ACHN (cell line): ENCODE results near the gene KIRREL2.
"Not testable (repeated sequence)": the region's sequence is repeated elsewhere in the genome, so short reads cannot be mapped to it uniquely, and the experiment has no call there.

Experiments
- DNase-seq: peaks from one replicate; pipeline ENCODE4 v3.0.0-alpha.2; 2015
- in situ Hi-C: cut with HindIII; loops from 2 replicates; pipeline ENCODE4 v1.10.0; 2017; ENCODE audit warnings: low sequenced_read_pairs, low pct_ligation_motif_present, low pct_unique_long_range_greater_than_20kb

Gene KIRREL2

GRCh38 chr19:35856546-35857149, at the start of gene KIRREL2:
Gene KIRREL2, plus strand, starts transcription at chr19:35856911. Its CDS starts 209 bp downstream, at chr19:35857120.
- DNase-seq, result no peak
- in situ Hi-C loops, result no loop called here

GRCh38 chr19:35807633-35808032, 49.1 kb upstream of the KIRREL2 start:
- no peak for DNase-seq
- in situ Hi-C loops, result no loop called here

DNA sequence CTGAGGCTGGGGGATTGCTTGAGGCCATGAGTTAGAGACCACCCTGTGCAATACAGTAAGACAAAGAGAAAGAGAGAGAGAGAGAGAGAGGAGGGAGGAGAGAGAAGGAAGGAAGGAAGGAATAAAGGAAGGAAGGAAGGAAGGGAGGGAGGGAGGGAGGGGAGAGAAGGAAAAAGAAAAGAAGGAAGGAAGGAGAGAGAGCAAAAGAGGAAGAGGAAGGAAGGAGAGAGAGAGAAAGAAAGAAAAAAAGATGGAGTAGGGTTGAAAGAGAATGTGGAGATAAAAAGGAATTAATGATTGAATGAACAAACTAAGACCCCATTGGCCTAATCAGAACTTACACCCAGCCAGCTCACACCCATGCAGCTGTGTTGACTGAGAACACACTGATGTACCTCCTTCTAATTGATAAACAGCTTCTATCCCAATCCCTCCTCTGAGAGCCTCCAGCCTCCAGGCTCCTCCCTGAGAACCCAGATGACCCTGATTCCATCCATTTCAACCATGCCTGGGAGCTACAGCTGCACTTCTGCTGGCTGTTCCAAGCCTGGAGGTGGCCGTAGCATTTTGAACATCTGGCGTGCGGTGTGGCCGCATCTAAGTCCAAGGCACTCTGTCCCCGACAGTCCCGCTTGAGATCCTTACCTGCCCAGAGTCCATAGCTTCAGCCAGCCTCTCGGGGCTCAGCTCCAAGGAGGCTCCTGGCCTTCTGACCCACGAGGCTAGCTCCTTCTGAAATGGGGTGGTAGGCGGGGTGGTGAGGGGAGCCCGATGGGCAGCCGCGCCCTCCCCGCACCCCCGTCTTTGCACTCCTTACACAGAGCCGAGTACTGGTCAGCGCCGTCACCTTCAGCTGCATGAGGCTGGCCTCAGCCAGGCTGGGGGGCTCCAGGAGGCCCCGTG, 45.1 kb upstream of the KIRREL2 start:
- in situ Hi-C loops, result no loop called here
- no peak for DNase-seq

DNA sequence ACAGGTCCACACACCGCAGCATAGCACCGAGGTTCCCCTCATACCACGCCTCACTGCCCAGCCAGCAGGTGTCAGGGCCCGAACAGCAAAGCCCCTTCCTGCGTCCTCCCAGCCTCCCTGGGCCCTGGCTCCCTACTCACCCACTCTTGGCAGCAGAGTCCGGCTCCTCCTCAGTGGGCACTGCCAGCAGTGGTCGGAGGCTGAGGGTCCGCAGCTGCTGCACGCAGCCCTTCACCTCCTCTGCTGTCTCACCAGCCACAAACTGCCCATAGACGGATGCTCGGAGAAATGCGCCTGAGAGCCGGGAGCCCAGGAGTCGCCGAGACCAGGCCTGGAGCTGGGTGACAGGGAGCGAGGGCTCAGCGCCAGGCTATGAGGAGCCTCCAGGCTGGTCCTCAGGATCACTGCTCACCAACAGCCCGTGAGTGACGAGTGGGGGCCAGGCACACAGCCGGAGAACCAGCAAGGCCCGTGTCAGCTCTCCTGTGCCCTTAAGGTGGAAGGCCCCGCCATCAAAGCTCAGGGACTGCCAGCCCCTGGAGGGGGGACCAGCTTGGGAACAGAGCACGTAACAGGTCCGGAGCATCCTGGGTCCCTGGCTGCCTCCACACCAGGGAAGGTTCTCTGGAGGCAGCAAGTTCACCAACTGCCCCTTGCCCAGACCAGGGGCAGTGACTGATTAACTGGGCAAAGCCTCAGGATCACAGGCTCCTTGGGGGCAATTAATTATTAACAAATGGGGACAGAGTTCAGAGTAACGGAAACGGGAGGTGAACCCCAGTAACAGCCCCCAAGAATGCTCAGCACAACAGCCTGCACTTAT, 44.3 kb upstream of the KIRREL2 start, which contains the start of gene PRODH2:
PRODH2 (minus strand) TSS at position 626 of the 823 bp plus-strand sequence; CDS start at position 586, 40 bp downstream.
- in situ Hi-C loops, result no loop called here
- DNase-seq, result peak; percentile 8

DNA sequence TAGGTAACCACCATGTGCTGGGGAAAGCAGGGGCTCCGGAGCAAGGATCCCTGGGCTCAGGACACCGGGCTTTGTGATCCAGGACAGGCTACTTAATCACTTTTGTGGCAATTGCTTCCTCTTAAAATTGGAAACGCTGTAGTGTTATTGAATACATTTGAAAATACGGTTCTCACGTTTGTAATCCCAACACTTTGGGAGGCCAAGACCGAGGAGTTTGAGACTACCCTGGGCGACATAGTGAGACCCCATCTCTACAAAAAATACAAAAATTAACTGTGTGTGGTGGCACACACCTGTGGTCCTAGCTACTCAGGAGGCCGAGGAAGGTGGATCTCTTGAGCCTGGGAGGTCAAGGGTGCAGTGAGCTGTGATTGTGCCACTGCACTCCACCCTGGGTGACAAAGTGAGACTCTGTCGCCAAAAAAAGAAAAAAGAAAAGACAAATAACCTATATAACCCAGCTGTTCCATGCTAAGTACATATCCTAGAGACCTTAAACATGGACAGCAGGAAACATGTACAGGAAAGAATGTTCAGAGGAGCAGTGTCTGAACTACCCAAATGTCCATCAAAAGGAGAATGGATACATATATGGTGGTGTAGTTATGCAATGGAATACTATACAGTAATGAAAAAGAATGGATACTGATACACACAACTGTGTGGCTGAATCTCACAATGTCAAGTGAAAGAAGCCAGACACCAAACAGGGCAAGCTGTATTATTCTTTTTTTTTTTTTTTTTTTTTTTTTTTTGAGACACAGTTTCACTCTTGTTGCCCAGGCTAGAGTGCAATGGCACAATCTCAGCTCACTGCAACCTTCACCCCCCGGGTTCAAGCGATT, 43.4 kb upstream of the KIRREL2 start:
- DNase-seq, result no peak
- in situ Hi-C loops, result no loop called here

DNA sequence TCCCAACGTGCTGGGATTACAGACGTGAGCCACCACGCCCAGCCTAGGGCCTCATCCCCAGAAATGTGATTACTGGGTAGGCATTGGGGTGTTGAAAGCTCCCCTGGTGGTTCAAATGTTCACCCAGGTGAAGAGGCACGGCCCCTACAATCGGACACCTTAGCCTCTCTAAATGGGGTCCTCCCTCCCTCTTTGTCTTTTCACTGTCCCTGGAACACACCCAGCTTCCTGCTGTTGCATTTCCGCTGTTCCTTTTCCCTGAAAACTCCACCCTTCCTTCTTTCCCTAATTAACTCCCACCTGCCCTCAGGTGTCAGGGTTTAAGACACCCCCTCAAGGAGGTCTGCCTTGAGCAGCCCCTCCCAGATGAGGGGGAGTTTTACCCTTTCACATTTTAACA, 40.4 kb upstream of the KIRREL2 start:
- no peak for DNase-seq
- in situ Hi-C loops, result no loop called here

DNA sequence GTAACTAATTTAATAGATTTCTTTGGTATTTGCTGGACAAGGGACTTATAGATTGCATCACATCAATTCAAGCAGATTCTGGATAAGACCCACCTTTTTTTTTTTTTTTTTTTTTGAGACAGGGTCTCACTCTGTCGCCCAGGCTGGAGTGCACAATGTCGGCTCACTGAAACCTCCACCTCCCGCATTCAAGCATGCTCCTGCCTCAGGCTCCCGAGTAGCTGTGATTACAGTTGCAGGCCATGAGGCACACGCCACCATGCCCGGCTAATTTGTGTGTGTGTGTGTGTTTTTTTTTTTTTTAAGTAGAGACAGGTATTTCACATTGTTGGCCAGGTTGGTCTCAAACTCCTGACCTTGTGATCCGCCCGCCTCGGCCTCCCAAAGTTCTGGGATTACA, 39.9 kb upstream of the KIRREL2 start:
- in situ Hi-C loops, result no loop called here
- no peak for DNase-seq

- DNase-seq, result no peak
- in situ Hi-C loops, result no loop called here
Observed at GRCh38 chr19:35818445-35818844, 38.3 kb upstream of the KIRREL2 start.

DNA sequence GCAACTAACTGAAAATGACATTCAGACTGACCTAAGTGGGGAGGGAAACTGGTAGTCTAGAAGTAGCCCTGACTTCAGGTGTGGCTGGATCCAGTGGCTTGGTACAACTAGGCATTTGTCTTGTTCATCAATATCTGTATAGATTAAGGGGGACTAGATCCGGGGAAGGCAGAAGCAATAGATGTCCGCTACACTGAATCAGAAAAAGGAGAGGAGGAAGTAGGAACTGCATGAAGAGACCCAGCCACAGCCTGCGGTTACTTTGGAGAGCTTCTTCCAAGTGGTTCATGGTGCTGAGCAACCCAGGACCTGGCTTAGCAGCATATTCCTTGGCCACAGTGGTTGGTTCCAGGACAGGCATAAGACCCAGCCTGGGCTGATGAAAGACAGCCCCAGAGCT, 34.1 kb upstream of the KIRREL2 start:
- in situ Hi-C loops, result no loop called here
- no peak for DNase-seq

DNA sequence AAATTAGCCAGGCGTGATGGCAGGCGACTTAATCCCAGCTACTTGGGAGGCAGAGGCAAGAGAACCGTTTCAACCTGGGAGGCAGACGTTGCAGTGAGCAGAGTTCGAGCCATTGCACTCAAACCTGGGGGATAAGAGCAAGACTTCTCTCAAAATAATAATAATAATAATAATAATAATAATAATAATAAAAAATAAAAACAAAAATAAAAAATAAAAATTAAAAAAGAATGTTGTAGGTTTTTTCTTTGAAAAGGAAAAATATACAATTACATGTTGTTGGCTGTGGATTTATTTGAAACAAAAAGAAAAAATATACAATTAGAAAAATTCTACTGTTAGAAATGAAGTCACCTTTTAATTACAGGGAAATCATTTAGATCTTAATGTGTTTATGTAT, 32.6 kb upstream of the KIRREL2 start:
- no peak for DNase-seq
- in situ Hi-C loops, result no loop called here

DNA sequence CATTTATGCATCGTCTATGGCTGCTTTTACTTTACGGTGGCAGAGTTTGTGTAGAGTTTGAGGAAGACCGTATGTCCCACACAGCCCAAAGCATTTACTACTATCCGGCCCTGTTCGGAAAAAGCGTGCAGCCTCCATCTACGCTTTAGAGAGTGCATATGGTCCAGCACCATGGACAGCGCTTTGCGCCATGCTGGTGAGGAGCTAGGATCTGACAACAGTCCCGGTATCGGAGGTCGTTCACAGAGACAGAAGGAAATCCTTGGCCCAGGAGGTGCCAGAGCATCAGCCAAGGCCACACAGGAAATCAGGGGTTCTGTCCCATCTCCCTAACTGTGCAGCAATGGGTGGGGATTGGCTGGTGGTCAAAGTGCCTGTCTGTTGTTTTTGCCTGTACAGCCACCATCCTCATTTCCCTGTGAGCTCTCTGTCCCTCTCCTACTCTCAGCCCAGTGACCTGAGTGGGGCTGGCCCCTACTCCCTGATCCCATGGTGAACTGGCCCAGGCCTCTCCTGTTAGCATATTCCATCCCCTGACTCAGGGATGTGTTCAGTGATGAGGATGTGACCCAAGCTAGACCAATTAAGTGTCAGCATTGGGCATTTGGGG, 27.9 kb upstream of the KIRREL2 start:
- in situ Hi-C loops, result no loop called here
- peak; percentile 70 for DNase-seq

GRCh38 chr19:35830986-35831385, 25.7 kb upstream of the KIRREL2 start:
- in situ Hi-C loops, result no loop called here
- no peak for DNase-seq

DNA sequence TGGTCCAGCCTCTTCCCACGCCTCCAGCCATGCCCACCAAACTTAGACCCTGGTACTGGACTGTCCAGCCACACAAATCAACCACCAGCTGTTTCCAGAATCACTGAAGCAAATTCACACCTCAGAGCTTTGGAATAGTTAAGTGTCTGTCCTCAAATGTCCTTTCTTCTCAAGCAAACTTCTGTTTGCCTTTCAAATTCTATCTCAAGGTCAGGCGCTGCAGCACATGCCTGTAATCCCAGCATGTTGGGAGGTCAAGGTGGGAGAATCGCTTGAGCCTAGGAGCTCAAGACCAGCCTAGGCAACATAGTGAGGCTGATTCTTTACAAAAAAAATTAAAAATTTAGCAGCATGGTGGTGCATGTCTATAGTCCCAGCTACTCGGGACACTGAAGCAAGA, 24.7 kb upstream of the KIRREL2 start:
- in situ Hi-C loops, result no loop called here
- no peak for DNase-seq

GRCh38 chr19:35833972-35834371, 22.7 kb upstream of the KIRREL2 start:
- in situ Hi-C loops, result no loop called here
- no peak for DNase-seq

- in situ Hi-C loops, DNase-seq: not testable (repeated sequence)
Observed at GRCh38 chr19:35836096-35836495, 20.6 kb upstream of the KIRREL2 start.

- in situ Hi-C loops, result no loop called here
Observed at GRCh38 chr19:35841961-35842595, 14.6 kb upstream of the KIRREL2 start.

DNA sequence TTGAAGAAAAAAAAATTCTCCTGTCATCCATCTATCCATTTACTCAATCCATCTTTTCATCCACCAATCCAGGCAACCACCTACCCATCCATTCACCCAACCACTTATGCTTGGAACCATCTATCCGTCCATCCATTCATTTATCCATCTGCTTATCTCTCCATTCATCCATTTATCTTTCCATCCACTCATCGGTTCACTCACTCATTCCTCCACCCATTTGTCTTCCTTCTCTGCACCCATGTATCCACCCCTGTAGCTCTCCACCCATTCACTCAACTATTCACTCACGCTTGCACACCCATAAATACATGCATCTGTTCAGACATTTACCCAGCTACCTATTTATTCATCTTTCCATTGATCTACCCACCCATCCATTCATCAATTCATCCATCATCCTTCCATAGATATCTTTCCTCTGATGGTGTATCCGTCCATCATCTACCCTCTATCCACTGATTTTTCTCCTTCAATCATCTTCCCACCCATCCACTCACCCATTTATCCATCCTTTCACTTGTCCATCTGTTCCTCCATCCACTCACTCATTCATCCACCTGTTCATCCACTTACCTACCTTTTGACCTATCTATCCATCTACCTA, 13.9 kb upstream of the KIRREL2 start:
- in situ Hi-C loops, result no loop called here

More at GRCh38 chr19:35841961-35842595, 14.6 kb upstream of the KIRREL2 start:
- DNase-seq, result no peak

More for the DNA sequence above, 13.9 kb upstream of the KIRREL2 start:
- DNase-seq, result no peak
